HL-60 (cell line): ENCODE measurements around the gene C9orf153.

Experiments
- GABPA ChIP-seq: IDR thresholded peaks from 2 replicates; pipeline ENCODE4 v1.6.1; 2012; ENCODE audit warnings: low read depth
- POLR2AphosphoS5 ChIP-seq: IDR thresholded peaks from 2 replicates; pipeline ENCODE4 v1.6.1; 2012; ENCODE audit warnings: low read depth
- SPI1 ChIP-seq: IDR thresholded peaks from 2 replicates; pipeline ENCODE4 v1.6.1; 2012; ENCODE audit warnings: low read depth, mild to moderate bottlenecking, borderline replicate concordance
- TF ChIP-seq, protein P1 (sequence below): IDR thresholded peaks from one replicate; pipeline ENCODE4 v1.5.1; 2011; ENCODE audit warnings: low read length, control low read depth, inconsistent platforms; ENCODE audit not compliant: insufficient read depth
- TF ChIP-seq, protein P2 (sequence below): IDR thresholded peaks from 2 replicates; pipeline ENCODE4 v1.6.1; 2012; ENCODE audit warnings: low read depth; ENCODE audit not compliant: insufficient replicate concordance

DNA sequence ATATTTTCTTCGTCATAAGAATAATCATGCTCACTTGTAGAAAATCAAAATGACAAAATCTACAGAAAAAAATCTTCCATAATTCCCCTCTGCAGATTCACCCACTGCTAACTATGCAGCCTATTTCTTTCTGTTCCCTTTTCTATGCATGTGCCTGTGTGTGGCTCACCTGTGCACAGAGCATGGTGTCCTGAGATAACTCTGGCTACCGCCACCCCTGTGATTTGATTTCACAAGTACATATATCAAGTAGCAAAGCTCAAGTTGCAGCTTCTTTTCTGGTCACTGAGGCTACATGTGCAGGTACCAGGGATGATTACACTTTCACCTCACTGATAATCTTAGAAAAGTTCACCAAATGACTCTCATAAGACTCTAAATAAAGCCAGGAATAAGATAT, 41.2 kb upstream of the C9orf153 start:
- TF ChIP-seq, protein P1, sequence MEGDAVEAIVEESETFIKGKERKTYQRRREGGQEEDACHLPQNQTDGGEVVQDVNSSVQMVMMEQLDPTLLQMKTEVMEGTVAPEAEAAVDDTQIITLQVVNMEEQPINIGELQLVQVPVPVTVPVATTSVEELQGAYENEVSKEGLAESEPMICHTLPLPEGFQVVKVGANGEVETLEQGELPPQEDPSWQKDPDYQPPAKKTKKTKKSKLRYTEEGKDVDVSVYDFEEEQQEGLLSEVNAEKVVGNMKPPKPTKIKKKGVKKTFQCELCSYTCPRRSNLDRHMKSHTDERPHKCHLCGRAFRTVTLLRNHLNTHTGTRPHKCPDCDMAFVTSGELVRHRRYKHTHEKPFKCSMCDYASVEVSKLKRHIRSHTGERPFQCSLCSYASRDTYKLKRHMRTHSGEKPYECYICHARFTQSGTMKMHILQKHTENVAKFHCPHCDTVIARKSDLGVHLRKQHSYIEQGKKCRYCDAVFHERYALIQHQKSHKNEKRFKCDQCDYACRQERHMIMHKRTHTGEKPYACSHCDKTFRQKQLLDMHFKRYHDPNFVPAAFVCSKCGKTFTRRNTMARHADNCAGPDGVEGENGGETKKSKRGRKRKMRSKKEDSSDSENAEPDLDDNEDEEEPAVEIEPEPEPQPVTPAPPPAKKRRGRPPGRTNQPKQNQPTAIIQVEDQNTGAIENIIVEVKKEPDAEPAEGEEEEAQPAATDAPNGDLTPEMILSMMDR: no peak
- no peak for TF ChIP-seq GABPA
- TF ChIP-seq POLR2AphosphoS5: no peak
- TF ChIP-seq, protein P2, sequence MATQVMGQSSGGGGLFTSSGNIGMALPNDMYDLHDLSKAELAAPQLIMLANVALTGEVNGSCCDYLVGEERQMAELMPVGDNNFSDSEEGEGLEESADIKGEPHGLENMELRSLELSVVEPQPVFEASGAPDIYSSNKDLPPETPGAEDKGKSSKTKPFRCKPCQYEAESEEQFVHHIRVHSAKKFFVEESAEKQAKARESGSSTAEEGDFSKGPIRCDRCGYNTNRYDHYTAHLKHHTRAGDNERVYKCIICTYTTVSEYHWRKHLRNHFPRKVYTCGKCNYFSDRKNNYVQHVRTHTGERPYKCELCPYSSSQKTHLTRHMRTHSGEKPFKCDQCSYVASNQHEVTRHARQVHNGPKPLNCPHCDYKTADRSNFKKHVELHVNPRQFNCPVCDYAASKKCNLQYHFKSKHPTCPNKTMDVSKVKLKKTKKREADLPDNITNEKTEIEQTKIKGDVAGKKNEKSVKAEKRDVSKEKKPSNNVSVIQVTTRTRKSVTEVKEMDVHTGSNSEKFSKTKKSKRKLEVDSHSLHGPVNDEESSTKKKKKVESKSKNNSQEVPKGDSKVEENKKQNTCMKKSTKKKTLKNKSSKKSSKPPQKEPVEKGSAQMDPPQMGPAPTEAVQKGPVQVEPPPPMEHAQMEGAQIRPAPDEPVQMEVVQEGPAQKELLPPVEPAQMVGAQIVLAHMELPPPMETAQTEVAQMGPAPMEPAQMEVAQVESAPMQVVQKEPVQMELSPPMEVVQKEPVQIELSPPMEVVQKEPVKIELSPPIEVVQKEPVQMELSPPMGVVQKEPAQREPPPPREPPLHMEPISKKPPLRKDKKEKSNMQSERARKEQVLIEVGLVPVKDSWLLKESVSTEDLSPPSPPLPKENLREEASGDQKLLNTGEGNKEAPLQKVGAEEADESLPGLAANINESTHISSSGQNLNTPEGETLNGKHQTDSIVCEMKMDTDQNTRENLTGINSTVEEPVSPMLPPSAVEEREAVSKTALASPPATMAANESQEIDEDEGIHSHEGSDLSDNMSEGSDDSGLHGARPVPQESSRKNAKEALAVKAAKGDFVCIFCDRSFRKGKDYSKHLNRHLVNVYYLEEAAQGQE: no peak
- TF ChIP-seq SPI1: no peak
